Right ventricle myocardium superior (tissue), 1 donor: ENCODE results near the gene HOXD13. TPM values are rescaled to one million over a fixed set of nuclear protein-coding genes. Genes with fewer than 3 reads are reported as not detected.

ENCODE experiments used
- ATAC-seq: fragments of 200-7000 bp; cut with Tn5 transposase; one replicate; pipeline ENCODE4 v1.9.1; 2020; ENCODE audit warnings: mild to moderate bottlenecking; ENCODE audit not compliant: poor library complexity
- DNase-seq: peaks from one replicate; pipeline ENCODE4 v3.0.0-alpha.2; 2020
- intact Hi-C: fragments of 100-400 bp; cut with DNase I; formaldehyde crosslinking; loops from one replicate; pipeline ENCODE4 v1.11.2; 2022
- total RNA-seq: library from RNA; stranded (reverse); fragmentation: NEBNext Ultra II Directional; extraction: Animal tissue kit (Norgen Biotek cat#: 25700); gene quantifications from one replicate; pipeline ENCODE4 v1.2.1, GENCODE V29; 2021
- donor health status: DM: no; HTN: yes; CAD: no; lungs with severe emphysema.

The HOXD13 gene
- total RNA-seq, 1 donor from 2014 or later: not detected

- DNase-seq: no peak
- intact Hi-C loops: no loop called here
- no peak for ATAC-seq
These were observed 20.1 kb downstream of the HOXD13 start for GRCh38 chr2:176112375-176113302.

GRCh38 chr2:176114120-176114929 is 21.8 kb downstream of the HOXD13 start:
- DNase-seq (no peak), ATAC-seq (no peak)
- intact Hi-C loops: no loop called here

GRCh38 chr2:176114930-176115625 is 22.6 kb downstream of the HOXD13 start:
- intact Hi-C loops: no loop called here
- no peak for DNase-seq
- ATAC-seq: no peak

GRCh38 chr2:176115883-176116813 is 23.6 kb downstream of the HOXD13 start, which contains the start of gene HOXD10:
Gene HOXD10 (plus strand): TSS chr2:176116778. CDS start chr2:176116834, 56 bp downstream.
- intact Hi-C loops: no loop called here
- ATAC-seq: no peak
- DNase-seq: no peak

- no peak for ATAC-seq
- no peak for DNase-seq
- intact Hi-C loops: no loop called here
These were observed 24.8 kb downstream of the HOXD13 start for GRCh38 chr2:176117162-176117822.

- intact Hi-C loops: no loop called here
- no peak for ATAC-seq
- DNase-seq: no peak
These were observed 25.4 kb downstream of the HOXD13 start for GRCh38 chr2:176117823-176118371.

GRCh38 chr2:176118601-176119339 is 26.2 kb downstream of the HOXD13 start:
- DNase-seq (no peak), ATAC-seq (no peak)
- intact Hi-C loops: no loop called here

- DNase-seq: no peak
- intact Hi-C loops: loop anchor here (10.0 kb wide), 2 partner anchors 694 to 1024 kb away; no protein-coding TSS in a partner anchor
These were observed 28.1 kb downstream of the HOXD13 start for GRCh38 chr2:176120364-176121189.

GRCh38 chr2:176121190-176122051 is 28.9 kb downstream of the HOXD13 start:
- DNase-seq (no peak), ATAC-seq (no peak)
- intact Hi-C loops: loop anchor here (10.0 kb wide), 2 partner anchors 693 to 1023 kb away; no protein-coding TSS in a partner anchor

More at GRCh38 chr2:176120364-176121189, 28.1 kb downstream of the HOXD13 start:
- ATAC-seq: no peak

- intact Hi-C loops: loop anchor here (10.0 kb wide), 2 partner anchors 693 to 1023 kb away; no protein-coding TSS in a partner anchor
- peak; percentile 12 for ATAC-seq
- DNase-seq: no peak
These were observed 29.6 kb downstream of the HOXD13 start for GRCh38 chr2:176122052-176122682.

GRCh38 chr2:176122683-176123410 is 30.3 kb downstream of the HOXD13 start, which contains the start of gene HOXD9:
Gene HOXD9 (plus strand): TSS chr2:176122719. CDS start chr2:176122769, 50 bp downstream.
- DNase-seq: peak; percentile 65

GRCh38 chr2:176123411-176124109 is 31.0 kb downstream of the HOXD13 start:
- intact Hi-C loops: loop anchor here (10.0 kb wide), 2 partner anchors 691 to 1021 kb away; no protein-coding TSS in a partner anchor
- no peak for DNase-seq

More at GRCh38 chr2:176122683-176123410, 30.3 kb downstream of the HOXD13 start, which contains the start of gene HOXD9:
- ATAC-seq: peak; percentile 58
- intact Hi-C loops: loop anchor here (10.0 kb wide), 2 partner anchors 692 to 1022 kb away; no protein-coding TSS in a partner anchor

More at GRCh38 chr2:176123411-176124109, 31.0 kb downstream of the HOXD13 start:
- no peak for ATAC-seq
